Activated CD8-positive, alpha-beta T cell treated with anti-CD3 and anti-CD28 coated beads for 36 hours (primary cell): ENCODE data around the gene SEC22C. TPM values are rescaled to one million over a fixed set of nuclear protein-coding genes. Genes with fewer than 3 reads are reported as not detected.

Experiments used
- ATAC-seq: fragments of 200-7000 bp; cut with Tn5 transposase; one replicate; pipeline ENCODE4 v1.10.0; 2021; ENCODE audit warnings: mild to moderate bottlenecking, moderate library complexity
- CTCF ChIA-PET: fragments of 350-600 bp; sonication (Branson Sonifier 250); formaldehyde crosslinking; loops from one replicate; lab custom pipeline; 2021; ENCODE audit warnings: antibody characterized with exemption; lab: Charles Lee
- POLR2A ChIA-PET: fragments of 350-600 bp; sonication (Branson Sonifier 250); formaldehyde crosslinking; loops from one replicate; lab custom pipeline; 2021; ENCODE audit warnings: antibody characterized with exemption; lab: Charles Lee
- DNase-seq: peaks from one replicate; pipeline ENCODE4 v3.0.0-alpha.2; 2020
- H3K27ac Mint-ChIP-seq: one replicate; pipeline ENCODE4 v1.8.0; 2021; ENCODE audit warnings: mild to moderate bottlenecking, mixed read lengths
- H3K27me3 Mint-ChIP-seq: one replicate; pipeline ENCODE4 v1.8.0; 2021; ENCODE audit warnings: mixed read lengths
- H3K36me3 Mint-ChIP-seq: one replicate; pipeline ENCODE4 v1.8.0; 2021; ENCODE audit warnings: low read depth, mixed read lengths
- H3K4me1 Mint-ChIP-seq: one replicate; pipeline ENCODE4 v1.8.0; 2021; ENCODE audit warnings: low read depth, mixed read lengths
- H3K4me3 Mint-ChIP-seq: one replicate; pipeline ENCODE4 v1.8.0; 2021; ENCODE audit warnings: mild to moderate bottlenecking, moderate library complexity, mixed read lengths
- H3K9me3 Mint-ChIP-seq: one replicate; pipeline ENCODE4 v1.8.0; 2021; ENCODE audit warnings: mixed read lengths
- intact Hi-C: fragments of 100-400 bp; cut with micrococcal nuclease; formaldehyde crosslinking; loops from one replicate; pipeline ENCODE4 v1.10.0; 2022
- total RNA-seq, 2 experiments: library from RNA; stranded (reverse); gene quantifications; one replicate each; pipeline ENCODE4 v1.2.3, GENCODE V29; 2021
- TF ChIP-seq, protein P1 (sequence below): fragments of 200-600 bp; IDR thresholded peaks from one replicate; pipeline ENCODE4 v1.8.0; 2022; ENCODE audit warnings: antibody characterized with exemption, mild to moderate bottlenecking

Gene SEC22C
- total RNA-seq, 2 experiments from 2014 or later = 35.0 to 35.7 TPM

DNA sequence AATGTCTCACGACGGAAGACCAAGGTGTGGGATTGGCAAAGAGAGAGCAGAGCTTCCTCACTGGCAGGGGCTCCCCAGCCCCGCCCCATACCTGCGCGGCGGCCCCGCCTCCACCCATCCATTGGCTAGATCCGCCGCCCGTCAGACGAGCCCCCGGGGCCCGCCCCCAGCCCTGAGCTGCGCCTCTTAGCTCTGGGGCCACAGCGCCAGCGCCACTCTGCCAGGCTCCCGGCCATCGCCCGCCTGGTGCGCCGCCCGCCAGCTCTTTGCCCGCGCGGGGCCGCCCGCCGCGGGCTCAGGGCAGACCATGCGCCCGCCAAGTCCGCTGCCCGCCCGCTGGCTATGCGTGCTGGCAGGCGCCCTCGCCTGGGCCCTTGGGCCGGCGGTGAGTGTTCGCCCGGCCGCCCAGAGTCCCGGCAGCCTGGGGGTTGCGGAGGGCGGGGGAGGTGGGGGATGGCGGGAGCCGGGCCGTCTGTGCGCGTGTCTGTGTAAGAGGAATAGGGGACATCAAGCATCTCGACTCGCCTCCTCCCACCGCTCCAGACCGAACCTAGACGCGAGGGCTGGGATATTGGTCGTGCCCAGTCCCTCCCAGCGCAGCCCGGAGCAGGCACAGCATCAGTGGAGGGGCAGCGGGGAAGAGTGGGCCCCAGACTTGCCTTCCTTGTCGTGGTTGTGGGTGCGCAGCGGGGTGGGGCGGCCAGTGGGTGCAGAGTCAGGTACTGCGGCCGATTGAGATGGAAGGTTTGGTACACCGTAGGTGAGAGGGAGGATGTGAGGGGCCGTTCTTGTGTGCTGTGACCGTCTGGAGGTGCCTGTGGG lies 79.1 kb downstream of the SEC22C start, which contains the start of gene VIPR1:
Gene VIPR1 (plus strand): TSS at position 215 of the 822 bp plus-strand sequence. CDS start 93 bp downstream, at position 308.
- Mint-ChIP-seq H3K4me3 (peak within 1 kb of the TSS; percentile 86), H3K27ac (peak within 1 kb of the TSS; percentile 68), H3K9me3 (no peaks in the 10 kb centered on the region), H3K4me1 (peaks cover 35% of the 10 kb centered on the region), H3K36me3 (no peaks in the 10 kb centered on the region), H3K27me3 (peaks cover 13% of the 10 kb centered on the region)
- ChIA-PET CTCF (interaction anchor here (0.7 to 4.8 kb wide), 13 partner anchors 8 to 255 kb away, joined by 3 to 111 read pairs (median 7); partner anchors contain the start of gene SEC22C), POLR2A (interaction anchor here (0.7 to 2.6 kb wide), 10 partner anchors 8 to 248 kb away, joined by 3 to 11 read pairs (median 4); partner anchors contain the start of gene NKTR)
- DNase-seq (peak; percentile 93), ATAC-seq (peak; percentile 96)
- intact Hi-C loops = loop anchor here (5.0 kb wide), 1 partner anchor 35 kb away; no protein-coding TSS in a partner anchor
- TF ChIP-seq, protein P1, sequence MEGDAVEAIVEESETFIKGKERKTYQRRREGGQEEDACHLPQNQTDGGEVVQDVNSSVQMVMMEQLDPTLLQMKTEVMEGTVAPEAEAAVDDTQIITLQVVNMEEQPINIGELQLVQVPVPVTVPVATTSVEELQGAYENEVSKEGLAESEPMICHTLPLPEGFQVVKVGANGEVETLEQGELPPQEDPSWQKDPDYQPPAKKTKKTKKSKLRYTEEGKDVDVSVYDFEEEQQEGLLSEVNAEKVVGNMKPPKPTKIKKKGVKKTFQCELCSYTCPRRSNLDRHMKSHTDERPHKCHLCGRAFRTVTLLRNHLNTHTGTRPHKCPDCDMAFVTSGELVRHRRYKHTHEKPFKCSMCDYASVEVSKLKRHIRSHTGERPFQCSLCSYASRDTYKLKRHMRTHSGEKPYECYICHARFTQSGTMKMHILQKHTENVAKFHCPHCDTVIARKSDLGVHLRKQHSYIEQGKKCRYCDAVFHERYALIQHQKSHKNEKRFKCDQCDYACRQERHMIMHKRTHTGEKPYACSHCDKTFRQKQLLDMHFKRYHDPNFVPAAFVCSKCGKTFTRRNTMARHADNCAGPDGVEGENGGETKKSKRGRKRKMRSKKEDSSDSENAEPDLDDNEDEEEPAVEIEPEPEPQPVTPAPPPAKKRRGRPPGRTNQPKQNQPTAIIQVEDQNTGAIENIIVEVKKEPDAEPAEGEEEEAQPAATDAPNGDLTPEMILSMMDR = no peak

DNA sequence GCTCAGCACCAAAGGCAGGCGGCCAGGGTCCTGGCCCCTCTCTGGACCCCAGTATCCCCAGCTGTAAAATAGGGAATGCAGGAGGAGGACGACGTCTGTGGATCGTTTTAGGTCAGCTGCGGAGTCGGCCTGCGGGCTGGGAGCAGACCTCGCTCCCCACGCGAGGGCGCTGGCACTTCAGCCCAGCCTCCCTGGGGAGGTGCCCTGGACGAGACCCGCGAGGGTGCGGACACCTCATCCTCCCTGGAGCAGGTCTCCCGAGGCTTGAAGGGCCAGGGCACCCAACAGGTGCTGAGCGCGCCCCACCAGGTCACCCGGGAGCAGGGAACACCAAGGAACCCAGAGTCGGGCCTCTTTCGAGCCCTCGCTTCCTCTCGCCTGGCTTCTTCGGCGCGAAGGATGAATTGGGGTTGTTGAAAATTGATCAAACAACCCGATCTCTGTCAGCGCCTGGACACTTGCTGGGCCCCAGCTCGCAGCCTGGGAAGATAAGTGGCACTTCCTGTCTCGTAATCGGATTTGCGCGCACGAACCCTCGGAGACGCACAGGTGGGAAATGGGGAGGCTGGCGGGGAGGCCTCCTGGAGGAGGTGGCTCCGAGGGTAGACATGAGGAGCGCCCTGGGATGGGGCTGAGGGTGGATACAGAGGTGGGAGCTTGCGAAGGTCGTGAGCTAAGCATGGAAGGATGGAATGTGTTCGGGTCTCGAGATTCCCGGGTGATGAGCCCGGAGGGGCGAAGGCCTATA lies 79.9 kb downstream of the SEC22C start:
- POLR2A ChIA-PET = interaction anchor here (0.6 to 2.6 kb wide), 12 partner anchors 8 to 247 kb away, joined by 3 to 11 read pairs (median 4); partner anchors contain the start of gene NKTR
- peak; percentile 50 for ATAC-seq
- peak overlapping the region; percentile 68 for H3K27ac Mint-ChIP-seq

DNA sequence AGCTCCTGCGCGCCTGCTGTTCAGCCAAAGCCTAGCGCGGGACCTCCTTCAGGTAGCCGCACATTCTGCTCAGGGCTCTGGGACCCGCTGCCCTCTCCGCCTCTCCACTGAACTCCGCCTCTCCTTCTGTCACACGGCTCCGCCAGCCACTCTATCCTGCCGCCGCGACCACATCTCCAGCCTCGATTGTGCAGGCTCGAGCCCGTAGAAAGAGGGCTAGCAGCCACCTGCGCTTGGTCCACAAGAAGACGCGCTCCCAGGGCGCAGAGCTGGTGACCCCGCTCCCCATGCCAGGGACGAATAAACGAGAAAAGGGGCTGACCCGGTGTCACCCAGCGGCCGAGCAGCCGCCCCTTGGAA lies 80.5 kb downstream of the SEC22C start:
- DNase-seq (peak; percentile 26), ATAC-seq (no peak)
- Mint-ChIP-seq H3K27ac (no peak overlapping the region), H3K4me3 (peak overlapping the region; percentile 86), H3K9me3 (no peaks in the 10 kb centered on the region), H3K27me3 (peaks cover 13% of the 10 kb centered on the region), H3K36me3 (no peaks in the 10 kb centered on the region), H3K4me1 (peaks cover 24% of the 10 kb centered on the region)
- ChIA-PET CTCF (interaction anchor here (0.7 to 4.8 kb wide), 14 partner anchors 11 to 254 kb away, joined by 3 to 111 read pairs (median 6); partner anchors contain the start of gene SEC22C), POLR2A (interaction anchor here (0.6 to 2.6 kb wide), 7 partner anchors 9 to 247 kb away, joined by 3 to 11 read pairs (median 4); partner anchors contain the start of gene NKTR)
- intact Hi-C loops = loop anchor here (5.0 kb wide), 1 partner anchor 36 kb away; no protein-coding TSS in a partner anchor
- TF ChIP-seq, protein P1 = no peak

More for the DNA sequence above, 79.9 kb downstream of the SEC22C start:
- Mint-ChIP-seq H3K36me3 (no peaks in the 10 kb centered on the region), H3K4me1 (peaks cover 27% of the 10 kb centered on the region), H3K27me3 (peaks cover 13% of the 10 kb centered on the region), H3K4me3 (peak overlapping the region; percentile 86), H3K9me3 (no peaks in the 10 kb centered on the region)
- CTCF ChIA-PET = interaction anchor here (0.7 to 4.8 kb wide), 18 partner anchors 9 to 254 kb away, joined by 3 to 111 read pairs (median 4); partner anchors contain the start of gene SEC22C
- intact Hi-C loops = loop anchor here (5.0 kb wide), 1 partner anchor 35 kb away; no protein-coding TSS in a partner anchor
- TF ChIP-seq, protein P1 = peak; percentile 79
- DNase-seq = peak; percentile 70

DNA sequence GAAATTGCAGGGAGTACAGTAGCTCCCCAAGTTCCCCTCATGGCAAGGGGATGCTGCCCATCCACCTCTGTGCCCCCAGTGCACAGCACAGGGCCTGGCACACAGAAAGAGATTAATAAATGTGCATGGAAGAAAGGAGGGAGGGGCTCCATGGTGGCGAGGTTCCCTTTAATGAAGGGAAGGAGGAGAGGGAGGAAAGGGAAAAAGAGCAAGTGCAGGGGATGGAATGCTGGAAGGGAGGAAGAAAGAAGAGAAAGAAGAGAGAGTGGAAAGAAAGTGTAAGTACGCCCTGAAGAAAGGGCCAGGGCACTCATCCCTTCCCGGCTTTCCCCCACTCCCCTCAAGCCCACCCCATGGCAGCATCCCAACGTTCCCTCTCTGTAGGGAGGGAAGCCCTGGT lies 80.9 kb downstream of the SEC22C start:
- Mint-ChIP-seq H3K27ac (no peak overlapping the region), H3K4me1 (peaks cover 24% of the 10 kb centered on the region), H3K9me3 (no peaks in the 10 kb centered on the region), H3K27me3 (peaks cover 13% of the 10 kb centered on the region), H3K36me3 (no peaks in the 10 kb centered on the region), H3K4me3 (no peak overlapping the region)
- intact Hi-C loops = loop anchor here (5.0 kb wide), 1 partner anchor 36 kb away; no protein-coding TSS in a partner anchor
- ChIA-PET CTCF (interaction anchor here (0.7 to 4.8 kb wide), 14 partner anchors 11 to 253 kb away, joined by 3 to 111 read pairs (median 6); partner anchors contain the start of gene SEC22C), POLR2A (interaction anchor here (0.6 to 2.6 kb wide), 6 partner anchors 9 to 137 kb away, joined by 3 to 11 read pairs (median 4); partner anchors contain the start of gene NKTR)
- no peak for DNase-seq
- ATAC-seq = no peak
- TF ChIP-seq, protein P1 = no peak
